NOMO-1 treated with DMSO at 0.1 percent for 48 hours (cell line): ENCODE data around the gene PRRX2.
"Not testable (repeated sequence)": the region's sequence is repeated elsewhere in the genome, so short reads cannot be mapped to it uniquely, and the experiment has no call there.

Experiments used
- DNase-seq: peaks from one replicate; lab custom pipeline; 2025; ENCODE audit not compliant: unreplicated experiment; lab: John Stamatoyannopoulos, UW

The PRRX2 gene

DNA sequence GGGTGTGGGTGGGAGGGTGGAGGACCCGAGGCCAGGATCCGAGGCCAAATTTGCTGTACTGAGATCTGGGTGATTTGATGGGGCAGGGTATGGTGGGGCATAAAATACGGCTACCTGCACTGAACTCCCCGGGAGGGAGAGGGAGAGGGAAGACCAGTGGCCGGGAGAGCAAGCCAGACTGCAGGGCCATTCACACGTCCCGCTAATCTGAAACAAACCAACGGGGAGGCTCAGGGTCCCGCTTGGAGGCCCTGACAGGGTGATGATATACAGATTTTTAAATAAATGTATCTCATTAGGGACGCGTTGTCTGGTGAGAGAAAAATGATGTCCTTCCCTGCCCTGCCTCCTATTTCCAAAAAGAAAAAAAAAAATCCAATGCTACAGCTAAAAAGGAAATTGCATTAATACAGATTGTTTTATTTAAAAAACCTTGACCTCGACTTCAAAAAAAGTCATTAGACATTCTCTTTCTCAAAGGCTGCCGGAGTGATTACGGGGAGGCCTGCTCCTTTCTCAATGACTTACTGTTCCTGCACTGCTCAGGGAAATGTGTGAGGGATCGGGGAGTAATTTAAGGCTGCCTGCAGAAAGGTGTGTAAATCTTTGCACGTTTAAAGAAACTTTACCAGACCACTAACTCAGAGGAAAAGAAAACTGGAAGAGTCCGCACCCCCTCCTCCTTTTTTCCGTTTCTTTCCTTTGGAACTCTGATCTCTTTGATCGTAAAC is 11.5 kb upstream of the PRRX2 start:
- no peak for DNase-seq

- no peak for DNase-seq
Observed at GRCh38 chr9:129654554-129655040, 10.8 kb upstream of the PRRX2 start.

- no peak for DNase-seq
Observed at GRCh38 chr9:129655154-129655553, 10.3 kb upstream of the PRRX2 start.

DNA sequence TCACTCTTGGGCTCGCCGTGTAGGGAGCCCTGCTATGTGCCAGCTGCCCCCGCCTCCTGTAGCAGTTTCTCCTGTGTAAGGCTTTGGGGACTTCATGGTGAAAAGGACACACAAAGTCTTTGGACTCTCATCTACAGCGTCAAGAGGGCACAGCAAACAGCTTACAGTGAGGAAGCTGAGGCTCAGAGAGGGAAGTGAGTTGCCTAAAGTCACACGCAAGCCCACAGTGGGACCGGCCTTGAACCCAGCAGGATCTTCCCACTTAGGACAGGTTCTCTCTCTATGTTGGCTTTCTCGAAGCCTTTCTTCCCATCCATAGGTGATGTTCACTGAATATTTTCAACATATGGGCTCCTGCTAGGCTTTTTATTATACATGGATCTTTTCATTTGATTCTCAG is 9.8 kb upstream of the PRRX2 start:
- DNase-seq = no peak

- DNase-seq = no peak
Observed at GRCh38 chr9:129656795-129657390, 8.6 kb upstream of the PRRX2 start.

- DNase-seq = no peak
Observed at GRCh38 chr9:129661029-129661428, 4.4 kb upstream of the PRRX2 start.

GRCh38 chr9:129662239-129662638 is 3.2 kb upstream of the PRRX2 start:
- DNase-seq = not testable (repeated sequence)

DNA sequence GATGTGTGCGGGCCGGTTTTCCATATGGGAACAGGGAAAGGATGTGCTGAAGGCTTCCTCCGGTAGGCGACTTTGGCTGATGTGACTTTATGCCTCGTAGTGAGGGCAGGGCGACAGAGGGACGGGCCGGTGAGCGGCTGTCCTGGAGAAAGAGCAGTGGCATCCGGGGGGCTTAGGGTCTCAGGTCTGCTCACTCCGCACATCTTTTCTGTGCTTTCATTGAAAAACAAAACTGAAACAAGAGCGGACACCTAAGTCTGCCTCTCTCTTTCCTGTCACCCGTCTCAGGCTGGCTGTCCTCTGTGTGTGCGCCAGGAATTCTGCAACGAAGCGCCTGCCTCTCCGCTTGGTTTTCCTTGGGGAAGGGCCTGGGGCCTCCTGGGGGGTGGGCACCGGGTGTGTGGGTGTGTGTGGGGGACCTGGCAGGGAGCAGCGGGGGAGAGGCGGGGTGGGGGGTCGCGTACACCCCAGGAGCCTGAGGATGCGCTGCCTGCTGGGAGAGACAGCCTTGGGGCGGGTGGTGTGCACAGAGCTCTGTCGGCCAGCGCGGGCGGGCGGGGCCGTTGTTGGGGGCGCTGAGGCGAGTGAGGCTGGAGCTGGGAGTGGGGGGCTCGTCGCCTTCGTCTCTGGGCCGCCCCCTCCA is 580 bp upstream of the PRRX2 start:
- no peak for DNase-seq

GRCh38 chr9:129665814-129666520 is 520 bp downstream of the PRRX2 start:
- no peak for DNase-seq

DNA sequence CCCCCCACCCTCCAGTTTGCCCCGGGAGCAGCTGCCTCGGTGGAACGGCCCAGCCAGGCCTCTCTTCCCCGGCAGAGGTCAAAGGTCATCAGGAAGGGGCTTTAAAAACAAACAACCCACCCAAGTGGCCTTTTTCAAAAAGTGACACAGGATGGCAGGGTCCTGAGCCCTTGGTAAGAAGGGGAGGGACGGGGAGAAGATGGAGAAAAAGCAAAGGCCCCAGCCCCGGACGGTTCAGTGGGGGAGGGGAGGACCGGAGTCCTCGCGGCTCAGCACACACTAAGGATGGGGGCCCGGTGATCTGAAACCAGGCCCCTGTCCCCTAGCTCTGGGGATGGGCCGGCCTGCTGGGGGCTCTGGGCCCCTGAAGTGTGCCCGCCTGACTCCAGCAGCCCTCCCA is 1.1 kb downstream of the PRRX2 start:
- DNase-seq = no peak

DNA sequence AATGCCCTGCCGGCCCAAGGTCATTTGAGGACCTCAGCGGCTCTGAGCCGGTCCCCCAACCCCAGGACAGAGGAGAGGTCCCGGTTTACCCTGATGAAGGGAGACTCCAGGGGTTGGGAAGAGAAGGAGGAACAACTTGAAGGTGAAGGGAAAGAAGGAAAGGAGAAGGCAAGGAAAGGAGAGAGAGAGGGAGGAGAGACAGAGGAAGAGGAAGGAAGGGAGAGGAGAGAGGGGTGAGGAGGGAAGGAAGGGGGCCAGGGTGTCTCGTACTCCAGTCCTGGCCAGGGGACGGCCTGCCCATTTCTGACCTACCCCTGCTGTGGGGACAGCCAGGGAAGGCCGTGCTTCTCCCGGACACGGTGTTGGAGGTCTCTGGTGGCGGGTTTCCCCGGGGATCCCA is 1.9 kb downstream of the PRRX2 start:
- DNase-seq = no peak

GRCh38 chr9:129667850-129668249 is 2.4 kb downstream of the PRRX2 start:
- no peak for DNase-seq

DNA sequence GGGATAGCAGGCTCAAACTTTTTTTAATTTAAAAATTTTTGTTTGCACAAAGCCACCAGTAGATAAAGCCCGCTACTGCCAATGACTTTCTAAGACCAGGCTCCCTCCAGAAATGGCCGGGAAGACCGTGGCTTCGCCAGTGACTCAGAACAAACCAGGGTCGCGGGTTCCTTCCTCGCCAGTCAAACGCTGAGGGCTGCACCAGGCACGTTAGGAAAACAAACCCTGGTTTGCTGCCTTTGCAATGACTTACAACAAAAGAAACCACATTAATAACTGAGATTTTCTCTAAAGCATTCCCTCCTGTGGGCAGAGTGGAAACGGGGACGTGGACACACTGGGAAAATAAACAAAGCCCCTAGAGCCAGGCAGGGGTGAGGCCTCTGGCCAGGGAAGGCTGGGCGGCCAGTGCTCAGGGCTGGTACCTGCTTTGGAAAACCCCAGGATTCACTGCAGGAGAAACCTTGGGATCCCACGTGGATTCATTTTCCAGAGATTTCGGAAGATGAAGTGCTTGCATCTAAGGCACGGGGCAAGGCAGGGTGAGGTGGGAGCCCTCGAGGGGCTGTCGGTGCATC is 3.8 kb downstream of the PRRX2 start:
- DNase-seq = no peak

DNA sequence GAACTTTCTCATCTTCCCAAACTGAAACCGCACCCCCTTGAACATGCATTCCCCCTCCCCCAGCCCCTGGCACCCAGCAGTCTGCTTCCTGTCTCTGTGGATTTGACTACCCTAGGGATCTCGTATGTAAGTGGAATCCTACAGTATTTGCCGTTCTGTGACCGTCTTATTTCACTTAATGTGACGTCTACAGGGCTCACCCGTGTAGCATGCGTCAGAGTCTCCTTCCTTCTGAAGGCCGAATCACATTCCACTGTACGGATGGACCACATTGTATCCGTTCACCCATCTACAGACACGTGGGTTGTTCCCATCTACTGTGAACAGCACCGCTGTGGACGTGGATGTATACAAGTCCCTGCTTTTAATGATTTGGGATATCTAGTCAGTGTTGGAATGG is 4.5 kb downstream of the PRRX2 start:
- DNase-seq = no peak

GRCh38 chr9:129671065-129671464 is 5.6 kb downstream of the PRRX2 start:
- DNase-seq = no peak

GRCh38 chr9:129671519-129671918 is 6.1 kb downstream of the PRRX2 start:
- no peak for DNase-seq

DNA sequence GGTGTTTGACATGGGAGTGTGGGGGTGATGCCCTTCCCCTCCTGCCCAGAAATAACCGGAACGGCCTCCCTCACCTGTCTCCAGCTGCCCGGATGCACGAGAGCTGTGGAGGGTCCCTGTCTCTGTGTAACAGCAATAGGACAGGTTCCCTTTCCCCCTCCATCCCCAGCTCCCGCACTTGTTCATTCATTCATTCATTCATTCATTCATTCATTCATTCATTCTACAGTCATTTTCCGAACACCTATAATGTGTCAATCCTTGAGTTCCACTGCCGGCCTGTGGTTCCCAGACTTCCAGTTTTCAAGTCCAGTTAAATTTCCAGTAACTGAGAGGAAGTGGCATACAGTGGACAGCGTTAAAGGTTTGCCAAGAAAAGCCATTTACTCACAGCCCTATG is 7.3 kb downstream of the PRRX2 start:
- no peak for DNase-seq

GRCh38 chr9:129673602-129674001 is 8.2 kb downstream of the PRRX2 start:
- DNase-seq = no peak

- no peak for DNase-seq
Observed at GRCh38 chr9:129674229-129674628, 8.8 kb downstream of the PRRX2 start.

GRCh38 chr9:129675620-129676019 is 10.2 kb downstream of the PRRX2 start:
- DNase-seq = no peak

- DNase-seq = no peak
Observed at GRCh38 chr9:129676287-129676686, 10.8 kb downstream of the PRRX2 start.
